Activated gamma-delta T cell treated with Interleukin-2 at 50 U/mL for 16 hours (primary cell): ENCODE measurements around the gene S1PR2.

Experiments
- DNase-seq: peaks from one replicate; pipeline ENCODE4 v3.0.0-alpha.2; 2020

S1PR2 gene, protein sequence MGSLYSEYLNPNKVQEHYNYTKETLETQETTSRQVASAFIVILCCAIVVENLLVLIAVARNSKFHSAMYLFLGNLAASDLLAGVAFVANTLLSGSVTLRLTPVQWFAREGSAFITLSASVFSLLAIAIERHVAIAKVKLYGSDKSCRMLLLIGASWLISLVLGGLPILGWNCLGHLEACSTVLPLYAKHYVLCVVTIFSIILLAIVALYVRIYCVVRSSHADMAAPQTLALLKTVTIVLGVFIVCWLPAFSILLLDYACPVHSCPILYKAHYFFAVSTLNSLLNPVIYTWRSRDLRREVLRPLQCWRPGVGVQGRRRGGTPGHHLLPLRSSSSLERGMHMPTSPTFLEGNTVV

DNA sequence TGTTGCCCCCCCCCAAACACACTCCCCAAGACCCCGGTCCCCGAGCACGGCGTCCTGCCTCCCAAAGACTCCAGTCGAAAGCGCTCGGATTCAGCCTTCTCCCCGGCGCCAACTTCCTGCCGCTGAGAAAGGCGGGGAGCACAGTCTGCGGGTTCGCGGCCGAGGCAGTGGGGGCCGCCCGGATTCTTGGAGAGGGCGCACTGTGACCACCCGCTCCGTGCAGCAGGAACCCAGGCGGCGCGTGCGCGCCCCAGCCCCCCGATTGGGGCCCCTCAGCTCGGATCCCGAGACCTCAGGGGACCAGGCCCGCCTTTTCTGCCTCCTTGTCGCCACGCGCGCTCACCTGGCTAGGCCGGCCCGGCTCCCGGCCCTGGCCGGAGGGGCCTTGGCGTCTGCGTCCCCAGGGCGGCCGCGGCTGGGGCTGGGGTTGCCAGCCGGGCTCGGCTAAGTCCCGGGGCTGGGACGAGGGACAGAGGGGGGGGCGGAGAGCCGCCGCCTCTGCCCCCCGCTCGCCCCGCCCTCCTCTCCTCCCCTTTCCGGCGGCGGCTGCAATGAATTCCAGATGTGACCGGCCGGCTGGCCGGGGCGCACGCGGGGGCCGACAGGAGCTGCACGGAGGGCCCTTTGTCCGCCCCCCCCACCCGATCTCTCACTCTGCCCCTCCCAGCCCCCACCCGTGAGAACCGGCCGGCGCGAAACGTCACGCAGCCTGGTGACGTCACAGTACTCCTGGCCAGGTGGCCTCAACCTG is at the start of gene S1PR2:
Gene S1PR2 (minus strand): TSS at position 471 of the 751 bp plus-strand sequence. CDS start 6,426 bp downstream, outside the sequence.
- DNase-seq, result peak; percentile 51

DNA sequence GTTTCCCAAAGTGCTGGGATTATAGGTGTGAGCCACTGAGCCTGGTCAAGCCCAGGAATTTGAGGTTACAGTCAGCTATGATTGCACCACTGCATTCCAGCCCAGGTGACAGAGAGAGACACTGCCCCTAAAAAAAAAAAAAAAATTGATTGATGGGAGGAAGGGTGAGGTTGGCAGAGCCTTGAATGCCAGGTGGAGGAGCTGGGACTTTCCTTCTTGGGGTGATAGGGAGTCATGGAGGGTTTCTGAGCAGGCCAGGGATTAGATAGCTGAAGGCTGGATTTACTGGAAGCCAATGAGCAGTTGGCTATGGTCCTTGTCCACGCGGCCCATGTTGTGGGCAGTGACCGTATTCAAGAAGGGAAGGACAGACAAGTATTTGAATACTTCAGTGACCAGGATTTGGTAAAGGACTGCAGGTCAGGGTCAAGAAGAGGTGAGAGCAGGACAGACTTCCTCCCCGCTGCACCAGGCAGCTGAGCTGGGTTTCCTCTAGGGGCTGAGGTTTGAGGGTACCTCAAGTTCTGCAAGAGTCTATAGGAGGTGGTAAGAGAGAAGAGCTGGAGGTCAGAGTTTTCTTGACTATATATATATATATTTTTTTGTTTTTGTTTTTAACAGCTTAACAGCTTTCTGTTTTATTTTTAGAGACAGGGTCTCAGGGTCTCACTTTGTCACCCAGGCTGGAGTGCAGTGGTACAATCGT is 48.8 kb upstream of the S1PR2 start:
- DNase-seq, result peak; percentile 17

DNA sequence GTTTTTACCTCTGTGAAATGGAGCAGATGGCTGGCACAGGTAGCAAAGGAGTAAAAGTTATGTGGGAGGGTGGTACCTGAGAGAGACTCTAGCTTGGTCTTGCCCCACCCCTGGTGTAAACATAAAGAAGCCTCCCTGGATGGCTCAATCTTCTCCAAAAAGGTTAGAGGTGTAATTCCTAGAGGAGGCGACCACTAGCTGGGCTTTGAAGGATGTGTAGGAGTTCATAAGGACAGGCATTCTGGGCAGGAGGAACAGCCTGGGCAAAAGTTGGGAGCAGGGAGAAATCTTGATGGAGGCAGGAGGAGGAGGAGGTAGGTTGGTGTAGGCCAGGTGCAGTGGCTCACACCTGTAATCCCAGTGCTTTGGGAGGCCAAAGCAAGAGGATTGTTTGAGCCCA is 47.8 kb upstream of the S1PR2 start:
- DNase-seq, result no peak

DNA sequence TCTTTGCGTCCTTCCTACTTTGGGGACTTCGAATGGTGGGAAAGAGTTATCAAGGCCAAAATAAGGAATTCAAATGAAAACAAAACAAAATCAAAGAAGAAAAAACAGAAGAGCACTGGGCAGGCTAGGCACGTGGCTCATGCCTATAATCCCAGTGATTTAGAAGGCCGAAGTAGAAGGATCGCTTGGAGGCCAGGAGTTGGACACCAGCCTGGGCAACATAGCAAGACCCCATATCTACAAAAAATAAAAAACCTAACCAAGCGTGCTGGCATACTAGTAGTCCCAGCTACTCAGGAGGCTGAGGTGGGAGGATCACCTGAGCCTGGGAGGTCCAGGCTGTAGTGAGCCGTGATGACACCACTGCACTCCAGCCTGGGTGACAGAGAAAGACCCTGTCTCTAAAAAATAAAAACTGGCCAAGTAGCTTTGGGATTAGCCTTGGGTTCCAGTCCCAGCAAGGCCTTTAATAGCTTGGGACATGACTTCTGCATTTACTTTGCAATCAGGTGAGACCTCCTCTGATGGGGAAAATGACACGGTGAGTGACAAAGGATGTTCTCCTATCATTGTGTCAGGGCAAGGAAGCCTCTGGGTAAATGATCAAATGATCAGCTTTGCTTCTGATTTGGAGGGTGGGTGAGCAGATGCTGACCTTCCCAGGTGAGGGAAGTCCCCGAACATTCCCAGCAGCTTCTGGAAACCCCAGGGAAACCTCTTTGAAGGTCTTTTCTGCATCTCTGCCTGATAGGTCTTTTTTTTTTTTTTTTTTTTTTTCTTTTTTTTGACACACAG is 46.9 kb upstream of the S1PR2 start:
- DNase-seq, result no peak

DNA sequence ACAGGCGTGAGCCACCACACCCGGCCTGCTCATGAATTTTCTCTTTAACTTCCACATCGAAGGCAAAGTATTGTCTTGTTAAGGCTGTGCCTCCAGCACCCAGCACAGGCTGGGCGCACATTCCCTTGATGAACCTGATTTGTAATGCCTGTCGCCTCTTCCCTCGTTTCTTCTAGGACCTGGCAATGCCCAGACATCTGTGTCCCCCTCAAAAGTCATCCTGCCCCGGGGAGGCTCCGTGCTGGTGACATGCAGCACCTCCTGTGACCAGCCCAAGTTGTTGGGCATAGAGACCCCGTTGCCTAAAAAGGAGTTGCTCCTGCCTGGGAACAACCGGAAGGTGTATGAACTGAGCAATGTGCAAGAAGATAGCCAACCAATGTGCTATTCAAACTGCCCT is 43.5 kb upstream of the S1PR2 start:
- no peak for DNase-seq

DNA sequence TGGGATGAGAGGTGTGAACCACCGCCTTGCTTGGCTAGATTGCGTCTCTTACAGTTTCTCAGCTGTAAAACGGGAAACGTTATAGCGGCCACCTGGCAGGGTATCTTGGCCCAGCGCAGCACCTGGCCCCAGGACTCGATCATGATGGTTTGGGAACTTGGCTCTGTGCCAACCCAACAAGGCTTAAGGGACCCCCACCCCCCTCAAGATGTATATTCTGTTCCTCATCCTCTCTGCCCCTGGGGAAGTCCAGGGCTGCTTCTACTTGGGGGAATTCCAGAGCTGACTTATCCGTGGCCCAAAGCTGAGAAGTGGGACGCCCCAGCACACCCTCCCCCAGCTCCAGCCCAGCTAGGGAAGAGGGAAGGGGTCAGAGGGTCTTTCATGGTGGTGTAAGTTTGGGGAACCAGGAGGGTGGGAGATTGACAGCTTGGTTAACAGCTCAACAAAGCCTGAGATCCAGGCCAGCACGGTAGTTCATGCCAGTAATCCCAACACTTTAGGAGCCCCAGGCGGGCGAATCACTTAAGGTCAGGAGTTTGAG is 40.5 kb upstream of the S1PR2 start:
- DNase-seq, result peak; percentile 38

DNA sequence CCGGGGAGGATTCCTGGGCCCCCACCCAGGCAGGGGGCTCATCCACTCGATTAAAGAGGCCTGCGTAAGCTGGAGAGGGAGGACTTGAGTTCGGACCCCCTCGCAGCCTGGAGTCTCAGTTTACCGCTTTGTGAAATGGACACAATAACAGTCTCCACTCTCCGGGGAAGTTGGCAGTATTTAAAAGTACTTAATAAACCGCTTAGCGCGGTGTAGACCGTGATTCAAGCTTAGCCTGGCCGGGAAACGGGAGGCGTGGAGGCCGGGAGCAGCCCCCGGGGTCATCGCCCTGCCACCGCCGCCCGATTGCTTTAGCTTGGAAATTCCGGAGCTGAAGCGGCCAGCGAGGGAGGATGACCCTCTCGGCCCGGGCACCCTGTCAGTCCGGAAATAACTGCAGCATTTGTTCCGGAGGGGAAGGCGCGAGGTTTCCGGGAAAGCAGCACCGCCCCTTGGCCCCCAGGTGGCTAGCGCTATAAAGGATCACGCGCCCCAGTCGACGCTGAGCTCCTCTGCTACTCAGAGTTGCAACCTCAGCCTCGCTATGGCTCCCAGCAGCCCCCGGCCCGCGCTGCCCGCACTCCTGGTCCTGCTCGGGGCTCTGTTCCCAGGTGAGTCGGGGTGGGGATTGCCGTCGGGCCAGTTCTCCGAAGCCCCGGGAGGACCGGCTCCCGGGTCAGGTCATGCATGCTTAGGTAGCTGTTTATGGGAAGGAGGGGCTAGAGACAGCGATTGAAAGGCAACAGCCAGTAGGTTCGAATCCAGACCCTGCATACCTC is 39.7 kb upstream of the S1PR2 start, which contains the start of gene ICAM1:
Gene ICAM1 (plus strand): TSS at position 505 of the 779 bp plus-strand sequence. CDS start 40 bp downstream, at position 545.
- peak; percentile 72 for DNase-seq

DNA sequence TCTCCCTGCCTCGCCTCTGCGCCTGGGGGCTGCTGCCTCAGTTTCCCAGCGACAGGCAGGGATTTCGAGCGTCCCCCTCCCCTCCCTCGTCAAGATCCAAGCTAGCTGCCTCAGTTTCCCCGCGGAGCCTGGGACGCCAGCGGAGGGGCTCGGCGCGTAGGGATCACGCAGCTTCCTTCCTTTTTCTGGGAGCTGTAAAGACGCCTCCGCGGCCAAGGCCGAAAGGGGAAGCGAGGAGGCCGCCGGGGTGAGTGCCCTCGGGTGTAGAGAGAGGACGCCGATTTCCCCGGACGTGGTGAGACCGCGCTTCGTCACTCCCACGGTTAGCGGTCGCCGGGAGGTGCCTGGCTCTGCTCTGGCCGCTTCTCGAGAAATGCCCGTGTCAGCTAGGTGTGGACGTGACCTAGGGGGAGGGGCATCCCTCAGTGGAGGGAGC is 39.1 kb upstream of the S1PR2 start:
- peak; percentile 72 for DNase-seq

DNA sequence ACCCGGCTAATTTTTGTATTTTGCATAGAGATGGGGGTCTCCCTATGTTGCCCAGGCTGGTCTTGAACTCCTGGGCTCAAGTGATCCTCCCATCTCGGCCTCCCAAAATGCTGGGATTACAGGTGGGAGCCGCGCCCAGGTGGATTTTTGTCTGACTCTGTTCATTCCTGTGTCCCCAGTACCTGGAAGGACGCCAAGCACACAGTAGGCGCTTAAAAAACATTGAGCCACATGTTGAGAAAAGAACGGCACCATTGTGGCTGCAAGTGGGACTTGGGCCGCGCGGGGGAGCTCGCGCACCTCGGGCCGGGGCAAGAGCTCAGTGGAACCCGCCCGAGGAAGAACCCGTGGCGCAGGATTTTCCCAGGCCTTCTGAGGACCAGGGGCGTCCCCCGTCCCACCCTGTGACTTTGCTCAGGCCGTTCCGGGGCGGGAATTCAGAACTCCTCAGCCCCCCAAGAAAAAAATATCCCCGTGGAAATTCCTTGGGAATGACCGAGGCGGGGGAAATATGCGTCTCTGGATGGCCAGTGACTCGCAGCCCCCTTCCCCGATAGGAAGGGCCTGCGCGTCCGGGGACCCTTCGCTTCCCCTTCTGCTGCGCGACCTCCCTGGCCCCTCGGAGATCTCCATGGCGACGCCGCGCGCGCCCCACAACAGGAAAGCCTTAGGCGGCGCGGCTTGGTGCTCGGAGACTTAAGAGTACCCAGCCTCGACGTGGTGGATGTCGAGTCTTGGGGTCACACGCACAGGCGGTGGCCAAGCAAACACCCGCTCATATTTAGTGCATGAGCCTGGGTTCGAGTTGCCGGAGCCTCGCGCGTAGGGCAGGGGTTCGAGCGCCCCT is 38.4 kb upstream of the S1PR2 start:
- peak; percentile 87 for DNase-seq

DNA sequence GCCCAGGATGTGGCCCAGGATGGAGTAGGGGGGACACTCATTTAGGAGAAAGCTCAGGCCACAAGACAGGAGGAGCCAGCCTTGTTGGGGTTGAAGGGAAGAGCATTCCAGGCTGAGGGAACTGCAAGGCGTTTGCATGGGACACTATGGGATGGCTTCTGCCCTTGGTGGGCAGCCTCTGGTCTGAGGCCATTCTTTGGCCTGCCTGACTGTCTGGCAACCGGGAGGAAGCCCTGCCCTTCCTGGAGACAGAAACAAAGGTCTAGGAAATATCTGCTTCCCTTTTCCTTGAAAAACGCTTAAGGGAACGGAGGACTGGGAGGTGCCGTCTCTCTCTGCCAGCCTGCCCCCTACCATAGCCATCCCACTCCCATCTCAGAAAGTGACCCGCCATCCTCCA is 36.9 kb upstream of the S1PR2 start:
- no peak for DNase-seq

DNA sequence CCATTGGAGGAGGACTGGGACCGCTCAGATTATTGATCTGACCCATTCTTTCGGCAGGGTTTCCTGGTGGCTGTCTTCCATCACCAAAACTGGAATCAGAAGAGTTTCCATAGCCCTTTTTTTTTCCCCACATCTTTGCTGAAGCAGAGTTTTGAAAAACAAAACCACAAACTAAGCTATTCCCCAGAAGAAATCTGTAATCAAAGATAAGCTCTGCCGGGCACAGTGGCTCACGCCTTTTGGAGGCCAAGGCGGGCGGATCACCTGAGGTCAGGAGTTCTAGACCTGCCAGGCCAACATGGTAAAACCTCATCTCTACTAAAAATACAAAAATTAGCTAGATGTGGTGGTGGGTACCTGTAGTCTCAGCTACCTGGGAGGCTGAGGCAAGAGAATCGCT is 35.6 kb upstream of the S1PR2 start:
- DNase-seq, result no peak

DNA sequence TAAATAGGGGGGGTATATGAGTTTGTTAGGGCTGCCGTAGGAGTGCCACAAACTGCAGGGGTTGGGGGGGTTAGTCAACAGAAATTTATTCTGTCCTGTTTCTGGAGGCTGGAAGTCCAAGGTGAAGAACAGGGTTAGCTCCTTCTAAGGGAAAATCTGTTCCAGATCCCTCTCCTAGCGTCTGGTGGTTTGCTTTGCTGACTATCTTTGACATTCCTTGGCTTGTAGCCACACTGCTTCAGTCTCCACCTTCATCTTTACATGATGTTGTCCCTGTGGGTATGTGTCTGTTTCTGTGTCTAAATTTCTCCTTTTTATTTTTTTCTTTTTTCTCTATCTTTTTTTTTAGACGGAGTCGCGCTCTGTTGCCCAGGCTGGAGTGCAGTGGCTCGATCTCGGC is 31.6 kb upstream of the S1PR2 start:
- DNase-seq, result no peak

DNA sequence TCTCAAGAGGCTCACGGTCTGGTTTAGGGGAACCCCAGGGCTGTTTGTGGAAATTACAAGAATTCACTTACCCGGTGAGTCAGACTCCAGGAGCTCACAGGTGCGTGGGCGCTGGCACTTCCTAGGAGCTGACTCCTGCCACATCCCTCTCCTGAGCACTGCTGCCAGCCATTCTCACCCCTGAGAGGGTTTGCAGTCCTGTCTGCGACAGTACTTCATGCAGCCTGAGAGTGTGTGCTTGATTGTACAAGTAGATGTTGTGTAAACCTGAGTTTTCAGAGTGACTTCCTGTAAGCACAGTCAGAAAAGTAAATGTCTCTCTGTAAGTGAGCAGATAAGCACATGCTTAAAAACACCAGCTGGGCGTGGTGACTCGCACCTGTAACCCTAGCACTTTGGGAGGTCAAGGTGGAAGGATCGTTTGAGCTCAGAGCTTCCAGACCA is 29.0 kb upstream of the S1PR2 start:
- DNase-seq, result no peak

DNA sequence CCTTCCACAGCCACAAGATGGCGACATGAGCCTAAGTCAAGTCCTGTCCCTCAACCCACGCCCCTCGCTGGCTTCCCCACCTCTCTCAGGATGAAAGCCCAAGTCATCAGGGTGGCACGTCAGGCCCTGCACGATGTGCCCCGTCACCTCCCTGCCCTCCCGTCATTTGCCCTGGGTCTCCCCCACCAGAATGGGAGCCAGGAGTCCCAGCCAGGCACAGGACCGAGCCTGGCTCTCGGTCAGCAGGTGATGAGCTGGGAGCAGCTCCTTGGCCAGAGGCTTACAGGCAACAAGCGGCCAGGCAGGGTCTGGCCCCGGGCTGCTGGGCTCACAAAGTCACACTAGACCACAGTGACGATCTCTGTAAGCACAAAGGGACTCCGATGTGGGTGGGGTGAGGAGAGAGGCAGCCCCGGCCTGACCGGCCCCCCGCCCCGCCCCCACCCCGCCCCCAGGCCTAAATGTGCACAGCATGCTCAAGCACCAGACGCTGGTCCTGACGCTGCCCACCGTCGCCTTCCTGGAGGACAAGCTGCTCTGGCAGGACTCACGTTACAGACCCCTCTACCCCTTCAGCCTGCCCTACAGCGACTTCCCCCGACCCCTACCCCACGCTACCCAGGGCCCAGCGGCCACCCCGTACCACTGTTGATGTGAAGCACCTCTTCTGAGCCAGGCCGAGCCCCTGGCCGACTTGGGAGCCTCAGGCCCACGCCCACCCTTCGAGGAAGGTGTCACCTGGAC is 28.2 kb upstream of the S1PR2 start:
- DNase-seq, result peak; percentile 85

DNA sequence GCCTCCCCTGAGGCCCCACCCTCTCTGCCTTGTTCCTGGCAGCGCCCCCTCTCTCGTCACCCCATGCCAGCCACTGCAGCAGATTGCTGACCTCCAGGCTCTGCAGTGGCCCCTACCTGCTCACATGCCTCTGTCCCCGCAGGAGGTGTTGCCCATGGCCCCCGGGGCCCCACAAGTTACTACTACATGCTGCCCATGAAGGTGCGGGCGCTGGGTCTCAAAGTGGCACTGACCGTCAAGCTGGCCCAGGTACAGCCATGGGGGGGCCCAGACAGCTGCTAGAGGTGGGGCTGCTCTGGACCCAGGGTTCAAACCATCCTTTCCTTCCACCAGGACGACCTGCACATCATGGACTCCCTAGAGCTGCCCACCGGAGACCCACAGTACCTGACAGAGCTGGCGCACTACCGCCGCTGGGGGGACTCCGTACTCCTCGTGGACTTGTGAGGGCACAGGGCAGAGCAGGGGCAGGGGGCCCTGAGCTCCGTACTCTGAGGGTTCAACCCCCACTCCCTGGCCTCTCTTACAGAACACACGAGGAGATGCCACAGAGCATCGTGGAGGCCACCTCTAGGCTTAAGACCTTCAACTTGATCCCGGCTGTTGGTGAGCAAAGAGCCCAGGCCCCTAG is 27.1 kb upstream of the S1PR2 start:
- DNase-seq, result no peak

DNA sequence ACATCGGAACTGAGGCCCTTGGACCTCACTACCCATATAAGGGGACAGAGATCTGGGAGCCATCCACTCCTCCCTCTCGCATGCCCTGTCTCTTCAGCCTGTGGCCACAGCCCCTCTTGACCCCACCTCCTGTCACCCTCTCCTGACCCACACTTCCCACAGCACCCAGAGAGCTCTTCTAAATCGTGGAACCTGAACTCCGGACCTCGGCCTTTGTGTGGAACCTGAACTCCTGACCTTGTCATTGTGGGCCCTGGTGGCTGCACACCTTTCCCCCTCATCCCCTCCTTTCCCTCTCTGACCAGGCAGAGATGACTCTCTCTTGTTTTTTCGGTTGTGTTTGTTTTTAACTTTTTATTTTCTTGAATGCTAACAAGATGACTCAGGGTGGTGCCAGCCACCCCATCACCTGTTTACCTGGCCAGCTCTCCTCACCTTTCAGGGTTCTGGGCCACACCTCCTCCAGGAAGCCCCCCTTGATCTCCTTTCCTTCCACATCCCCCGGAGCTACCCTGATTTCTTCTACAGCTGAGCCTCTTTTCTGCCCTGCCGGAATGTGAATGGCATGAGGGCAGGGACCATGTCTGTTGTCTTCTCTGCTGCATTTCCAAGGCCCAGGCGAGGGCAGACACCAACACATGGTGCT is 26.0 kb upstream of the S1PR2 start:
- no peak for DNase-seq

DNA sequence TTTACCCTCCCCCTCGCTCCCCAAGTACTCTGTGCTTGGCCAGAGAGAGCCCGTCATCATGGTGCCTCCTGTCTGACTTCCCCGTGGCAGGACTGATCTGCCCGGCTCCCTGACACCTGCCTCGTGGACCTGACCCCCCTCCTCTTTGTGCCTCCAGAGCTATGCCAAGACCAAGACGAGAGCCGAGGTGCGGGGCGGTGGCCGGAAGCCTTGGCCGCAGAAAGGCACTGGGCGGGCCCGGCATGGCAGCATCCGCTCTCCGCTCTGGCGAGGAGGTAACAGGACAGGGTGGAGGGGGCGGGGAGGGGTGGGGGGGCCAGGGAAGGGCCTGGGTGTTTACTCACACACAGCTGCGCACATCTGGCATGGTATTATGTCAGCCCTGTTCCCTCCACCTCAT is 25.4 kb upstream of the S1PR2 start:
- DNase-seq, result no peak

DNA sequence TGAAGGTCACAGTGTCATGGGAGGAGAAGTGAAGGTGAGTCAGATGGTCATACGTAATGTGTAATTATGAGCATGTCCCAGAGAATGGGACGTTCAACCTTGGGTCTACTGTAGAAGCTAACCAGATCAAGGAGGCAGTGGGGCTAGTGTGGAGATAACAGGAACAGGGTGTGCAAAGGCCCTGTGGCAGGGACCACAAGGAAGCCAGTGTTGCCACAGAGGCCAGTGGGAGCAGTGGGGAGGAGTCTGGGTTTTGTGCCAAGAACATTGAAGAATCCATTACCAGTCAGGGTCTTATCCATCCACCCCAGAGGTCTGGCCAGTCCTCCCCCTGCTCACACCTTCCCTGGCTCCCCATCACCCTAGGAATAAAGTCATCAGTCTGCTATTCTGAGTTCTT is 24.2 kb upstream of the S1PR2 start:
- DNase-seq, result no peak

DNA sequence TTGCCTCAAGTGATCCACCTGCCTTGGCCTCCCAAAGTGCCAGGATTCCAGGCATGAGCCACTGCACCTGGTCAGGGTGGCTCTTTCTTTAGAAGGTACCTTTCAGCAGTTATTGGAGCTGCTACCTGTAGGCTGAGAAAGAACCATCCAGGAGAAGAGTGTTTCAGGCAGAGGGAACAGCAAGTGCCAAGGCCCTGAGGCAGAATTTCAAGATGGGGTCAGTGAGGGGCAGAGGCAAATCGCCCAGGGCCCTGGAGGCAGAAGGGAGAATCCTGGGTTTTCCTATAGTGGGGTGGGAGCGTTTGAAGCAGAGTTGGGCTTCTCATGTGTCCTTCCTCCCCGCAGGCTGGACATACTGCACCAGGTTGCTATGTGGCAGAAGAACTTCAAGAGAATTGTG is 23.1 kb upstream of the S1PR2 start:
- no peak for DNase-seq
